H1 (cell line): ENCODE data around the gene PLVAP. TPM values are rescaled to one million over a fixed set of nuclear protein-coding genes. Genes with fewer than 3 reads are reported as not detected.

ENCODE experiments used
- ATF2 ChIP-seq: IDR thresholded peaks from 2 replicates; pipeline ENCODE4 v1.6.1; 2012; ENCODE audit warnings: low read length, inconsistent platforms
- BCL11A ChIP-seq, 2 experiments: IDR thresholded peaks; one replicate each; pipeline ENCODE4 v1.6.1; 2011; ENCODE audit warnings: low read depth in 2 of 2, low read length in 2 of 2, mild to moderate bottlenecking in 2 of 2
- CHD7 ChIP-seq: fragments of 300-600 bp; sonication (generic); IDR thresholded peaks from 2 replicates; pipeline ENCODE4 v1.7.1; 2012; ENCODE audit warnings: low read length, moderate library complexity, mild to moderate bottlenecking, inconsistent platforms; ENCODE audit not compliant: insufficient replicate concordance
- KDM1A ChIP-seq: fragments of 200-600, 300-600 bp; sonication (generic); IDR thresholded peaks from 2 replicates; pipeline ENCODE4 v1.7.1; 2016; ENCODE audit warnings: mild to moderate bottlenecking, low read length, borderline replicate concordance
- KDM4A ChIP-seq: IDR thresholded peaks from one replicate; pipeline ENCODE4 v1.7.1; 2012; ENCODE audit warnings: low read depth, mild to moderate bottlenecking, moderate library complexity, low read length, inconsistent platforms; ENCODE audit not compliant: severe bottlenecking
- MAFK ChIP-seq: IDR thresholded peaks from 2 replicates; pipeline ENCODE4 v1.6.1; 2012; ENCODE audit warnings: low read depth, mild to moderate bottlenecking, improper control_type of control experiment, low read length
- SIN3A ChIP-seq, 2 experiments: IDR thresholded peaks in 1 of 2; conservative IDR thresholded peaks in 1 of 2; 2 replicates each; pipeline ENCODE4 v1.6.1; 2011 to 2012; ENCODE audit warnings: low read length in 2 of 2, improper control_type of control experiment in 1 of 2, low read depth in 1 of 2, mild to moderate bottlenecking in 1 of 2
- SRF ChIP-seq: IDR thresholded peaks from 2 replicates; pipeline ENCODE4 v1.6.1; 2011; ENCODE audit warnings: mild to moderate bottlenecking, low read depth, low read length, moderate library complexity
- polyA plus RNA-seq, 7 experiments: library from polyadenylated mRNA; depleted of rRNA in 3 of 7; stranded (reverse) in 5 of 7; unstranded in 2 of 7; fragments of >200 nt in 5 of 7; fragments of 200-250 nt in 2 of 7; gene quantifications; 1 replicate in 5 of 7; 2 replicates in 1 of 7; 4 replicates in 1 of 7; pipeline versions ENCODE4 v1.2.1 to v1.2.3, GENCODE V29; 2011 to 2013; ENCODE audit warnings: missing spikeins in 2 of 7, mixed read lengths in 2 of 7
- total RNA-seq: library from RNA; stranded (reverse); fragmentation: NEBNext Ultra II Directional; extraction: Animal tissue kit (Norgen Biotek cat#: 25700); gene quantifications from 2 replicates; pipeline ENCODE4 v1.2.1, GENCODE V29; 2021

PLVAP gene
- total and polyA plus RNA-seq, 2 of the 8 experiments (the other 6 are each of a cell fraction or from before 2014, with no cell fraction given), result 0.32 TPM; not detected in 1

DNA sequence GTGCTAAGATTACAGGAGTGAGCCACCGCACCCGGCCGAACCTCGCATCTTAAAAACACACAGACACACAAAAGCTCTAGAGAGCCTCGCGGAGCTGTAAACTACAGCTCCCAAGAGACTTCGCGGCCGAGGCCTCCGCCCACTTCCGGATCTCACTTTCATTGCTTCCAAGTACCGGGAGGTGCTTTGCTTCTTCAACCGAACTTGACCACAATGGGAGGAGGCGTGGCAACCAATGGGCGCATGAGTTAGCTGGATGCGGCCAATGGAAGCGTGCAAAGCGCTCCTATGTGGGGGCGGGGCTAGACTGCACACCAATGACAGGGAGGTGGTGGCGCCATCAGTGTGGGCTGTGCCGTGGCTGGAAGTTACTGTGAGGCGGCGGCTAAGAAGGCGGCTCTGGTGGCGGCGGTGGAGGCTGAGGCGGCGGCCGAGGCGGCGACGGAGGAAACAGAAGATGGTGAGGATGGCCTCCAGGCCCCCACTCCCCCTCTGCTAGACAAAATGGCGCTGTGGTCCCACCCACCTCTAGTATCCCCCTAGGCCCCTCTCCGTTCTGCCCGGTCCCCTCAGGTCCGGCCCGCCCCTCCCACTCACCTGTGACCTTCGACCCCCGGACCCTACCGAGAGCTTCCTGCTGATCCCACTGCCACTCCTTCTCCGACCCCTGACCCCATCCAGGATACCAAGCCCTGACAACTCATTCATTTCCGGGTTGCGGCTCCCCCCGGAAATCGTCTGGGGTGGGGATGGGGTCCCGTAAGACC, 67.8 kb downstream of the PLVAP start, which contains the start of gene DDA1 (continued):
- no peak for TF ChIP-seq CHD7
- no peak for TF ChIP-seq BCL11A (IDR thresholded peaks at IDR 0.05; ENCODE audit: low read depth in 2 of 2, low read length in 2 of 2)
- TF ChIP-seq KDM1A, result no peak
- TF ChIP-seq SIN3A (conservative IDR thresholded peaks at IDR 0.05 in 1 of 2, IDR thresholded peaks at IDR 0.05 in 1 of 2; ENCODE audit: low read depth in 1 of 2, low read length in 2 of 2), result peak; percentile 37 to 56; a peak in 2 of 4 replicates
- no peak for TF ChIP-seq MAFK
- no peak for TF ChIP-seq ATF2
- TF ChIP-seq KDM4A, result no peak
- TF ChIP-seq SRF, result no peak
